MM.1S (cell line): ENCODE data around the gene BIRC7.

ENCODE experiments used
- DNase-seq: peaks from one replicate; pipeline ENCODE4 v3.0.0-alpha.2; 2015
- H2AFZ ChIP-seq: fragments of 300-600 bp; sonication (generic); 2 replicates; pipeline ENCODE4 v1.6.0; 2016; ENCODE audit warnings: antibody characterized with exemption, low read length
- H3F3A ChIP-seq: fragments of 300-600 bp; sonication (generic); 2 replicates; pipeline ENCODE4 v1.6.1; 2016; ENCODE audit warnings: mild to moderate bottlenecking, antibody characterized with exemption, low read length, moderate library complexity, mixed read lengths; ENCODE audit not compliant: insufficient read depth
- H3K27ac ChIP-seq: fragments of 300-600 bp; sonication (generic); 2 replicates; pipeline ENCODE4 v1.5.1; 2016; ENCODE audit warnings: mild to moderate bottlenecking, low read length
- H3K27me3 ChIP-seq: fragments of 300-600 bp; sonication (generic); replicated peaks from 2 replicates; pipeline ENCODE4 v1.6.0; 2016; ENCODE audit warnings: low read length; ENCODE audit not compliant: insufficient read depth
- H3K36me3 ChIP-seq: fragments of 300-600 bp; sonication (generic); replicated peaks from 2 replicates; pipeline ENCODE4 v1.6.1; 2016; ENCODE audit warnings: mild to moderate bottlenecking, low read length, mixed read lengths; ENCODE audit not compliant: insufficient read depth
- H3K4me1 ChIP-seq: fragments of 300-600 bp; sonication (generic); 2 replicates; pipeline ENCODE4 v1.6.1; 2016; ENCODE audit warnings: low read length, mixed read lengths
- H3K4me2 ChIP-seq: fragments of 300-600 bp; sonication (generic); 2 replicates; pipeline ENCODE4 v1.6.0; 2016; ENCODE audit warnings: low read depth, low read length
- H3K4me3 ChIP-seq: fragments of 300-600 bp; sonication (generic); 2 replicates; pipeline ENCODE4 v1.5.1; 2016; ENCODE audit warnings: low read length, mixed read lengths
- H3K79me2 ChIP-seq: fragments of 300-600 bp; sonication (generic); 2 replicates; pipeline ENCODE4 v1.6.1; 2016; ENCODE audit warnings: mixed run types, low read length, mixed read lengths
- H3K9ac ChIP-seq: fragments of 300-600 bp; sonication (generic); 2 replicates; pipeline ENCODE4 v1.6.1; 2016; ENCODE audit warnings: low read length, mixed read lengths
- H3K9me2 ChIP-seq: fragments of 300-600 bp; sonication (generic); replicated peaks from 2 replicates; pipeline ENCODE4 v1.6.1; 2016; ENCODE audit warnings: mild to moderate bottlenecking, low read length, mixed read lengths; ENCODE audit not compliant: insufficient read depth
- H3K9me3 ChIP-seq: fragments of 300-600 bp; sonication (generic); replicated peaks from 2 replicates; pipeline ENCODE4 v1.6.1; 2016; ENCODE audit warnings: mild to moderate bottlenecking, low read length, mixed read lengths; ENCODE audit not compliant: insufficient read depth
- H4K20me1 ChIP-seq: fragments of 300-600 bp; sonication (generic); 2 replicates; pipeline ENCODE4 v1.6.1; 2016; ENCODE audit warnings: mild to moderate bottlenecking, low read length, moderate library complexity, mixed read lengths; ENCODE audit not compliant: insufficient read depth
- EZH2 ChIP-seq: fragments of 300-600 bp; sonication (generic); optimal IDR thresholded peaks from 2 replicates; pipeline ENCODE3; 2017; ENCODE audit warnings: low read depth, mild to moderate bottlenecking, antibody characterized with exemption, low read length, mixed read lengths
- EZH2phosphoT487 ChIP-seq: fragments of 300-600 bp; sonication (generic); IDR thresholded peaks from 2 replicates; pipeline ENCODE4 v1.6.1; 2018; ENCODE audit warnings: antibody characterized with exemption, low read length
- TF ChIP-seq, protein P1 (sequence below): fragments of 300-600 bp; sonication (generic); IDR thresholded peaks from 2 replicates; pipeline ENCODE4 v1.5.1; 2016; ENCODE audit warnings: antibody characterized with exemption, low read length, mixed read lengths

Gene BIRC7

DNA sequence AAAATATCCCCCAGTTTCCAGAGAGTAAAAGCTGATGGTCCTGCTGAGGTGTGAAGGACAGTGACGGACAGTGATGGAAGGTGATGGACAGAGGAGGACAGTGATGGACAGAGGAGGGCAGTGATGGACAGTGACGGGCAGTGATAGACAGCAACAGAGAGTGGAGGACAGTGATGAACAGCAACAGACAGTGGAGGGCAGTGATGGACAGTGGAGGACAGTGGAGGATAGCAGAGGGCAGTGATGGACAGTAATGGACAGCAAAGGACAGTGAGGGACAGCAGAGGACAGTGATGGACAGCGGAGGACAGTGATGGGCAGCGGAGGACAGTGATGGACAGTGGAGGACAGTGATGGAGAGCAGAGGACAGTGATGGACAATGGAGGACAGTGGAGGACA, 21.2 kb downstream of the BIRC7 start:
- Histone ChIP-seq H3K4me2 (no peak overlapping the region), H3K9ac (no peak overlapping the region), H3K4me1 (no peaks in the 10 kb centered on the region)

DNA sequence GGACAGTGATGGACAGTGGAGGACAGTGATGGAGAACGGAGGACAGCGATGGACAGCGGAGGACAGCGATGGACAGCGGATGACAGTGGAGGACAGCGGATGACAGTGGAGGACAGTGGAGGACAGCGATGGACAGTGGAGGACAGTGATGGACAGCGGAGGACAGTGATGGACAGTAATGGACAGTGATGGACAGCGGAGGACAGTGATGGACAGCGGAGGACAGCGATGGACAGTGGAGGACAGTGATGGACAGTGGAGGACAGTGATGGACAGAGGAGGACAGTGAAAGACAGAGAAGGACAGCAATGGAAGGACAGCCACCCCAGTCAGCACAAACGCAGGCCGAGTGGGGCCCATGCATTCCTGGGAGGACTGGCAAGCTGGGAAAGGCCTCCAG, 21.9 kb downstream of the BIRC7 start:
- H3F3A ChIP-seq: no peaks in the 10 kb centered on the region
- no peaks in the 10 kb centered on the region for H3K4me1 ChIP-seq
- no peaks in the 10 kb centered on the region for H3K9me2 ChIP-seq
- H3K9me3 ChIP-seq: no peaks in the 10 kb centered on the region
- H2AFZ ChIP-seq: no peak overlapping the region
- no peak overlapping the region for H3K9ac ChIP-seq
- no peak for DNase-seq
- no peaks in the 10 kb centered on the region for H3K79me2 ChIP-seq
- TF ChIP-seq EZH2phosphoT487: no peak
- no peak for TF ChIP-seq EZH2
- TF ChIP-seq, protein P1, sequence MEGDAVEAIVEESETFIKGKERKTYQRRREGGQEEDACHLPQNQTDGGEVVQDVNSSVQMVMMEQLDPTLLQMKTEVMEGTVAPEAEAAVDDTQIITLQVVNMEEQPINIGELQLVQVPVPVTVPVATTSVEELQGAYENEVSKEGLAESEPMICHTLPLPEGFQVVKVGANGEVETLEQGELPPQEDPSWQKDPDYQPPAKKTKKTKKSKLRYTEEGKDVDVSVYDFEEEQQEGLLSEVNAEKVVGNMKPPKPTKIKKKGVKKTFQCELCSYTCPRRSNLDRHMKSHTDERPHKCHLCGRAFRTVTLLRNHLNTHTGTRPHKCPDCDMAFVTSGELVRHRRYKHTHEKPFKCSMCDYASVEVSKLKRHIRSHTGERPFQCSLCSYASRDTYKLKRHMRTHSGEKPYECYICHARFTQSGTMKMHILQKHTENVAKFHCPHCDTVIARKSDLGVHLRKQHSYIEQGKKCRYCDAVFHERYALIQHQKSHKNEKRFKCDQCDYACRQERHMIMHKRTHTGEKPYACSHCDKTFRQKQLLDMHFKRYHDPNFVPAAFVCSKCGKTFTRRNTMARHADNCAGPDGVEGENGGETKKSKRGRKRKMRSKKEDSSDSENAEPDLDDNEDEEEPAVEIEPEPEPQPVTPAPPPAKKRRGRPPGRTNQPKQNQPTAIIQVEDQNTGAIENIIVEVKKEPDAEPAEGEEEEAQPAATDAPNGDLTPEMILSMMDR: no peak
- H4K20me1 ChIP-seq: no peaks in the 10 kb centered on the region
- no peak overlapping the region for H3K4me2 ChIP-seq
- H3K27ac ChIP-seq: no peak overlapping the region
- peaks cover 90% of the 10 kb centered on the region for H3K27me3 ChIP-seq
- H3K36me3 ChIP-seq: no peaks in the 10 kb centered on the region
- H3K4me3 ChIP-seq: no peak overlapping the region

More for the DNA sequence above, 21.2 kb downstream of the BIRC7 start:
- Histone ChIP-seq H3K27ac (no peak overlapping the region), H3K27me3 (peaks cover 90% of the 10 kb centered on the region), H3K9me3 (no peaks in the 10 kb centered on the region), H4K20me1 (no peaks in the 10 kb centered on the region), H3K9me2 (no peaks in the 10 kb centered on the region), H3F3A (no peaks in the 10 kb centered on the region), H3K4me3 (no peak overlapping the region), H3K36me3 (no peaks in the 10 kb centered on the region), H3K79me2 (no peaks in the 10 kb centered on the region), H2AFZ (no peak overlapping the region)
- no peak for TF ChIP-seq EZH2phosphoT487
- TF ChIP-seq EZH2: no peak
- TF ChIP-seq, protein P1: no peak
- no peak for DNase-seq

DNA sequence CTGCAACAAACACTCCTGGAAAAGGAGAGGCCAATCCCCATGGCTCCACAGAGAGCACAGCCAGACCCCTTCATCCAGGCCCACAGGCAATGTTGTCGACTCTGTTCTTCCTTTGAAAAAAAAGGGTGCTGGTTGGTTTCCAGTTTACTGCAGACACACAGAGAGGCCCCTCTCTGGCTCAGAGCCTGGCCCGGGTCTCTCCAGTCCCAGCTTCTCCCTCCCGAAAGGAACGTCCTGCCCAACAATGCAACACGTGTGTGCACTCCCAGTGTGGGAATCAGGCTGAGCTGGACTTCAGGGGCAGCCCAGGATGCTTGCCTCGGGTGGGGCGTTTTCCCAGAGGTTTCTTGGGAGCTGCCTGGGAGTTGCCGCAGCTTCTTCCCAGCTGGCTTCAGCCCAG, 23.1 kb downstream of the BIRC7 start:
- Histone ChIP-seq H3K9me3 (no peaks in the 10 kb centered on the region), H3K79me2 (no peaks in the 10 kb centered on the region), H3K4me2 (no peak overlapping the region), H3K27ac (no peak overlapping the region), H4K20me1 (no peaks in the 10 kb centered on the region), H3F3A (no peaks in the 10 kb centered on the region), H3K36me3 (no peaks in the 10 kb centered on the region), H3K9me2 (no peaks in the 10 kb centered on the region), H3K27me3 (peaks cover 93% of the 10 kb centered on the region), H3K4me3 (no peak overlapping the region), H3K9ac (no peak overlapping the region), H2AFZ (no peak overlapping the region), H3K4me1 (no peaks in the 10 kb centered on the region)
- DNase-seq: no peak
- TF ChIP-seq, protein P1: no peak
- TF ChIP-seq EZH2phosphoT487: no peak
- TF ChIP-seq EZH2: no peak
